Lower lobe of right lung (tissue), 2 donors: ENCODE measurements around the gene FBRSL1. TPM values are rescaled to one million over a fixed set of nuclear protein-coding genes. Genes with fewer than 3 reads are reported as not detected.
A peak's percentile ranks its signal among the peaks of the same experiment; 100 is the strongest.

Experiments
- ATAC-seq, 2 donors: fragments of 200-7000 bp; cut with Tn5 transposase; one replicate each; pipeline ENCODE4 v1.9.1; 2020 to 2022; ENCODE audit warnings: mild to moderate bottlenecking in 2 of 2, moderate library complexity in 2 of 2
- DNase-seq: peaks from one replicate; pipeline ENCODE4 v3.0.0-alpha.2; 2020
- H3K27ac ChIP-seq: fragments of 200-600 bp; one replicate; pipeline ENCODE4 v1.8.0; 2022
- H3K27me3 ChIP-seq: fragments of 200-600 bp; one replicate; pipeline ENCODE4 v1.8.0; 2022; ENCODE audit warnings: low read depth
- H3K36me3 ChIP-seq: fragments of 200-600 bp; one replicate; pipeline ENCODE4 v1.8.0; 2022; ENCODE audit warnings: mild to moderate bottlenecking
- H3K4me1 ChIP-seq: fragments of 200-600 bp; one replicate; pipeline ENCODE4 v1.8.0; 2022
- H3K4me3 ChIP-seq: fragments of 200-600 bp; one replicate; pipeline ENCODE4 v1.8.0; 2022; ENCODE audit warnings: mild to moderate bottlenecking
- H3K9me3 ChIP-seq: fragments of 200-600 bp; one replicate; pipeline ENCODE4 v1.8.0; 2022
- intact Hi-C: fragments of 100-400 bp; cut with DNase I; formaldehyde crosslinking; loops from one replicate; pipeline ENCODE4 v1.11.0; 2022
- total RNA-seq: library from RNA; stranded (reverse); fragmentation: NEBNext Ultra II Directional; extraction: Animal tissue kit (Norgen Biotek cat#: 25700); gene quantifications from one replicate; pipeline ENCODE4 v1.2.1, GENCODE V29; 2021
- TF ChIP-seq, protein P1 (sequence below): fragments of 200-600 bp; IDR thresholded peaks from one replicate; pipeline ENCODE4 v1.8.0; 2022; ENCODE audit warnings: antibody characterized with exemption, mild to moderate bottlenecking
- donor health status: DM: no; HTN: yes; CAD: no; lungs with severe emphysema.

The FBRSL1 gene
- total RNA-seq, 1 donor from 2014 or later = 47.6 TPM

- ATAC-seq (no peak), DNase-seq (no peak)
- Histone ChIP-seq H3K27ac (no peak overlapping the region), H3K36me3 (peaks cover 28% of the 10 kb centered on the region), H3K9me3 (no peaks in the 10 kb centered on the region), H3K4me1 (no peaks in the 10 kb centered on the region), H3K4me3 (no peak overlapping the region), H3K27me3 (no peaks in the 10 kb centered on the region)
- TF ChIP-seq, protein P1, sequence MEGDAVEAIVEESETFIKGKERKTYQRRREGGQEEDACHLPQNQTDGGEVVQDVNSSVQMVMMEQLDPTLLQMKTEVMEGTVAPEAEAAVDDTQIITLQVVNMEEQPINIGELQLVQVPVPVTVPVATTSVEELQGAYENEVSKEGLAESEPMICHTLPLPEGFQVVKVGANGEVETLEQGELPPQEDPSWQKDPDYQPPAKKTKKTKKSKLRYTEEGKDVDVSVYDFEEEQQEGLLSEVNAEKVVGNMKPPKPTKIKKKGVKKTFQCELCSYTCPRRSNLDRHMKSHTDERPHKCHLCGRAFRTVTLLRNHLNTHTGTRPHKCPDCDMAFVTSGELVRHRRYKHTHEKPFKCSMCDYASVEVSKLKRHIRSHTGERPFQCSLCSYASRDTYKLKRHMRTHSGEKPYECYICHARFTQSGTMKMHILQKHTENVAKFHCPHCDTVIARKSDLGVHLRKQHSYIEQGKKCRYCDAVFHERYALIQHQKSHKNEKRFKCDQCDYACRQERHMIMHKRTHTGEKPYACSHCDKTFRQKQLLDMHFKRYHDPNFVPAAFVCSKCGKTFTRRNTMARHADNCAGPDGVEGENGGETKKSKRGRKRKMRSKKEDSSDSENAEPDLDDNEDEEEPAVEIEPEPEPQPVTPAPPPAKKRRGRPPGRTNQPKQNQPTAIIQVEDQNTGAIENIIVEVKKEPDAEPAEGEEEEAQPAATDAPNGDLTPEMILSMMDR = no peak
- intact Hi-C loops = no loop called here
Measured at GRCh38 chr12:132549059-132549458, 59.1 kb downstream of the FBRSL1 start.

DNA sequence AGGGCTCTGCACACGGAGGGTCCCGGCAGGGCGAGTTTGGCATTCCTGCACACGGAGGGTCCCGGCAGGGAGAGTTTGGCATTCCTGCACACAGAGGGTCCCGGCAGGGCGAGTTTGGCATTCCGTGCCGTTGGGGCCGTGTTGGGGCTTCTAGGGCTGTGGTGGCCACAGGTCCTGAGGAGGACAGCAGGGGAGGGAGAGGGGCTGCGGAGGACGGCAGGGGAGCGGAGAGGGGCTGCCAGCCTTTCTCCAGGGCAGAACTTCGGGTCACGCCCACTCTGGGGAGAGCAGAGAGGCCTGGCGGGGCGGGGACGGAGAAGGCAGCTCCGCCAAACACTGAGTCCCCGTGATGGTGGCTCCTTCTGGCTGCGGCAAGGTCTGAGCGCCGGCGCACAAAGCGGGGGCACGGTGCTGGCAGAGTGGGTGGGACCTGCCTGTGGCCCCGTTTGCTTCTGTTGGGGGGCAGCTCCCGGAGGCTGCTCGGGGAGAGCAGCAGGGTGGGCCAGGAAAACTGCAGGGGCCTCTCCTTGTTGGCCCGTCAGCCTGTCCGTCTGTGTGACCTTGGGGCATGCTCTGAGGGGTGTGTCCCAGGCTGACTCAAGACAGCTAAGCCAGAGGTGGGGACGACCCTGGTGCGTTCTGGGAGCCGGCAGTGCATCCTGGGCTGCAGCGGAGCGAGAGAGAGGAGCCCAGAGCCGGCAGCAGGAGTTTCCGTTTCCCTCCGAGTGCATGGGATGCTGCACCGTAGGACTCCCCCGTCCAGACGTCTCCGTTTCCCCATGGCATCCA lies 60.3 kb downstream of the FBRSL1 start:
- DNase-seq (no peak), ATAC-seq (no peak)
- Histone ChIP-seq H3K9me3 (no peaks in the 10 kb centered on the region), H3K27ac (no peak overlapping the region), H3K4me1 (no peaks in the 10 kb centered on the region), H3K4me3 (no peak overlapping the region), H3K36me3 (peaks cover 28% of the 10 kb centered on the region), H3K27me3 (no peaks in the 10 kb centered on the region)
- intact Hi-C loops = no loop called here
- TF ChIP-seq, protein P1 = no peak

DNA sequence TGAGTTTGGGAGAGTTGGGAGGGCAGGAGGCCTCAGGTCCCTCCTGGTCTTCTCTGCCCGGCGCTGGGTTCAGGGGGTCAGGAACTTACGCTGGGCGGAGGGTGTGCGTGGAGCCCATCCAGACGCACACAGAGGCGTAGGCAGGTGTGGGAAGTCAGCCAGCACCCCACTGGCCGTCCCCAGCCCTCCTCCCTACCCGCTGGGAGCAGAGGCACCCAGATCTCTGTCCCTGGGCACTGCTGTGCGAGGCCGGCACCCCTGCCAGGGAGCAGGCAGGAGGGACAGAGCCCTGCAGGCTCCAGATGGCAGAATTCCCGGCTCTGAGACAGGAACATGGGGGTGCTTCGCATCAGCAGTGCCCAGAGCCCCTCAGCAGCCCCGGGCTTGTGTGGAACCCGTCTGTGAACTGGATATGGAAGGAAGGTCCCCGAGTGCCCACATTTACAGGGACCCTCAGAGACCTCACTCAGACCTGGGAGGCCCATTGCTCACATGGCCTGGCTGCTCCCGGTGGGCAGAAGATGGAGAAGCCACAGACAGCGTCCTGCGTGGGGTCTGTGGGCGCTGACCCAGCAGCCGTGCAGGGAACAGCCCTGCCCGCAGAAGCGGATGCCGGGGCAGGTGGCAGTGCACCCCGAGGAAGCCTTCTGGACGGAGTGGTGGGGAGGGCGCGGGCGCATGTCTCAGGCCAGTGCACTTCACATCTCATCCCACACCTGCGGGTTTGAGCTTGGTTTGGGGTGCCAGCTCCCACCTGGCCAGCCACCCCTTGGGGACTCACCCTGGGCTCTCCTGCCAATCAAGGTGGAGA lies 61.1 kb downstream of the FBRSL1 start:
- Histone ChIP-seq H3K4me3 (no peak overlapping the region), H3K27ac (no peak overlapping the region), H3K36me3 (peaks cover 28% of the 10 kb centered on the region), H3K4me1 (no peaks in the 10 kb centered on the region), H3K9me3 (no peaks in the 10 kb centered on the region), H3K27me3 (no peaks in the 10 kb centered on the region)
- DNase-seq (no peak), ATAC-seq (no peak)
- TF ChIP-seq, protein P1 = no peak
- intact Hi-C loops = no loop called here

GRCh38 chr12:132551641-132552031 lies 61.7 kb downstream of the FBRSL1 start:
- H3K27ac ChIP-seq = no peak overlapping the region
- H3K27me3 ChIP-seq = no peaks in the 10 kb centered on the region
- DNase-seq = no peak
- TF ChIP-seq, protein P1 = no peak
- peaks cover 28% of the 10 kb centered on the region for H3K36me3 ChIP-seq
- no peak overlapping the region for H3K4me3 ChIP-seq
- no peaks in the 10 kb centered on the region for H3K9me3 ChIP-seq
- H3K4me1 ChIP-seq = no peaks in the 10 kb centered on the region
- intact Hi-C loops = no loop called here
- no peak for ATAC-seq

- intact Hi-C loops = no loop called here
- Histone ChIP-seq H3K4me1 (peaks cover 12% of the 10 kb centered on the region), H3K36me3 (peaks cover 12% of the 10 kb centered on the region), H3K4me3 (no peak overlapping the region), H3K27me3 (no peaks in the 10 kb centered on the region), H3K9me3 (no peaks in the 10 kb centered on the region), H3K27ac (no peak overlapping the region)
- DNase-seq (no peak), ATAC-seq (no peak)
- TF ChIP-seq, protein P1 = peak; percentile 26
Measured at GRCh38 chr12:132554845-132555630, 65.1 kb downstream of the FBRSL1 start.
